T47D (cell line): ENCODE results near the gene RAE1.

Experiments used
- DNase-seq, 2 experiments: peaks; one replicate each; pipeline versions ENCODE4 v3.0.0 to v3.0.0-alpha.2; 2011 to 2012; ENCODE audit warnings: low read depth in 1 of 2, low spot score in 1 of 2
- JUND ChIP-seq: IDR thresholded peaks from 2 replicates; pipeline ENCODE4 v1.6.1; 2012; ENCODE audit warnings: low read depth
- in situ Hi-C: cut with HindIII; loops from 2 replicates; pipeline ENCODE4 v1.10.0; 2016; ENCODE audit warnings: low sequenced_read_pairs, low pct_unique_long_range_greater_than_20kb

The RAE1 gene

GRCh38 chr20:57317789-57318371, 33.2 kb upstream of the RAE1 start:
- TF ChIP-seq JUND, result no peak

GRCh38 chr20:57319584-57319983, 31.5 kb upstream of the RAE1 start:
- no peak for DNase-seq
- in situ Hi-C loops, result no loop called here
- no peak for TF ChIP-seq JUND

More at GRCh38 chr20:57317789-57318371, 33.2 kb upstream of the RAE1 start:
- in situ Hi-C loops, result no loop called here
- DNase-seq, result no peak

- TF ChIP-seq JUND, result no peak
- in situ Hi-C loops, result no loop called here
- DNase-seq, result no peak
Measured at GRCh38 chr20:57320358-57320757, 30.7 kb upstream of the RAE1 start.

- no peak for TF ChIP-seq JUND
- in situ Hi-C loops, result no loop called here
- no peak for DNase-seq
Measured at GRCh38 chr20:57321142-57321541, 29.9 kb upstream of the RAE1 start.

DNA sequence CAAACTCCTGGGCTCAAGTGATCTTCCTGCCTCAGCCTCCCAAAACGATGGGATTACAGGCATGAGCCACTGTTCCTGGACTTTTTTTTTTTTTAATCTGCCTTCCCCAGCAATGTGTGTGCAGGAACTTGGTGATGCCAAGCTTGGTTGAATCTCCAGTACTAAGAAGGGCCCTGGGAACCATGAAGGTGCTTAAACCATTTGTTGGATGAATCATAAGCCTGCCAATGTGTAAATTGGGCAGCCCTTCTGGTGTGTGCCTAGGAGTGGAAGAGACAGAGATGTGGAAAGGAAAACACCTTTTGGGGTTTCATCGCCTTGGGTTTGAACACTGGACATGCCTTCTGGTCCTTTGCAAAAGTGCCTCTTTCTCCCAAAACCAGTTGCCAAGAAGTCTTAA, 28.6 kb upstream of the RAE1 start:
- TF ChIP-seq JUND, result no peak
- in situ Hi-C loops, result no loop called here
- no peak for DNase-seq

GRCh38 chr20:57323034-57323433, 28.0 kb upstream of the RAE1 start:
- in situ Hi-C loops, result no loop called here
- DNase-seq, result peak in 1 of 2 experiments; percentile 12
- TF ChIP-seq JUND, result no peak

GRCh38 chr20:57325632-57326356, 25.3 kb upstream of the RAE1 start:
- no peak for TF ChIP-seq JUND
- DNase-seq, result no peak
- in situ Hi-C loops, result no loop called here

DNA sequence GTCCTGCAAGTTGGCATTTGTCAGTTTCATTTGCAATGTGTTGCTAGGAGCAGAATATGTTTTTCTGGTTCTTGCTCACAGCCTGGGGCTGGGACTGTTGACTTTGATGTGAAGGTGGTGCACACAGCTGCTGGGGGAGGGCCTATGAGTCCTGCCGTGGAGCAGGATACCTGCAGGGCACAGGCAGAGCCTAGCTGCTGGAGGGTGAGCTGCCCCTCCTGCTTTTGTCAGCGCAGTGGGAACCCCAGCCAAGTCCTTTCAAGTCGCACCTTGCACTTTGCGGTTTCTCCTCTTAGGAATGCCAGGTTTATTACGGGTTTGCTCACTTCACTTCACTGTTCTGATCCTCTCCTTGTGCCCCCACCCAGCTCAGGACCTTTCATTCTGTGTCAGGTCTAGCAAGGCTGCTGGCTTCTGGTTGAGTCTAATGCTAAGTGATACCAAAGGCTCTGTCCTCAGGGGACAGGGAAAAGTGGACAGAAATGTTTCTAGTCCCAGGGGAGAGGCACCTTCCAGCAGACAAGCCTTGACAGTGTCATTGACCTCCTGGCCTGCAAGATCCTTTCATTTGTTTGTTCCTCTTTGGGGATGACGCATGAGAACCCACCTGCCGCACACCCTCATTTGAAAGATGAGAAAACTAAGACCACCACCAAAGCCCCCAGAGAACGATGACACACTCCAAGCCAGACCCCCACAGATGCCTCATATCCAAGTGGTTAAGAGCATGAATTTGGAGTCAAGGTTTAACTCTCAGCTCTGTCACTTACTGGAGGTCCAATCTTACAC, 24.2 kb upstream of the RAE1 start:
- peak; percentile 69 to 91 for DNase-seq
- no peak for TF ChIP-seq JUND
- in situ Hi-C loops, result no loop called here

DNA sequence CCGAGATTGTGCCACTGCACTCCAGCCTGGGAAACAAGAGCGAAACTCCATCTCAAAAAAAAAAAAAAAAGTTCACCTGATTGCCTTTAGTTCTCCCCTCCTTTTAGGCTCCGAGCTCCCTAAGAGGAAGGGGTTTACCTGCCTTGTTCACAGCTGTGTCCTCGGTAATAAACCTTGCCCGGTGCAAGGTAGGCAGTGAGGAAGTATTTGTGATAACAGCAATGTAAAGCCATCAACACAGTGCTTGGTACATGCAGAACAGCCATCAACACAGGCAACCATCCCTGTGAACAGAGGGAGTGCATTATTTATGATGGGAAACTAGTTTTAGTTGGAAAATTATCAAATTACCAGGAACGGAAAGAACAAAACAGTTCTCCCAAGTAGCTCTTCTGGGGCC, 23.2 kb upstream of the RAE1 start:
- no peak for TF ChIP-seq JUND
- in situ Hi-C loops, result no loop called here
- no peak for DNase-seq

DNA sequence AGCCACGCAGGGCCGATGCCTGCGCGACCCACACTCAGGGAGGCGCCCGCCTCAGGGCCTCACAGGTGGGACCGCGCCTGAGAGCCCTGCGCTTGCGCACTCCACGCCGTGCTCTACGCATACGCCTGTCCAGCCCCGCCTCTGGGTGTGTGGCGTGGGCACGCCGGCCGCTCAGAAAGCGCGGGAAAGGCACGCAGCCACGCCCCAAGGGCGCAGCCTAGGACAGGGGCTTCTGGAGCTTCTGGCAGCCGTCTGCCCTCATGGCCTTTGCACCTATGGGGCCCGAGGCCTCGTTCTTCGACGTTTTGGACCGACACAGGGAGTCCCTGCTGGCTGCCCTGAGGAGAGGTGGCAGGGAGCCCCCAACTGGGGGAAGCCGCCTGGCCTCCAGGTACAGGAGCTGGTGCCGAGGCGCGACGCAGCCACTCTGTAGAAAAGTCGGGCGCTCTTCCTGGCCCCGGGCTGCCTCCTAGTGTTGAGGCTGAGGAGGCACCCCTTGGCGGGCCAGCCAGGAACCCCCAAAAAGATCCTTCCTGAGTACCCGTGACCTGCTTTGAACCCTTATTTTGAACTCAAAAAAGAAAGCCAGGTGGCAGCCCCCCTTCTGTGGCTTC, 21.3 kb upstream of the RAE1 start, which contains the start of gene SPO11:
Gene SPO11, plus strand, starts transcription at position 196 of the 614 bp plus-strand sequence. Its CDS starts 65 bp downstream, at position 261.
- TF ChIP-seq JUND, result no peak
- DNase-seq, result no peak
- in situ Hi-C loops, result no loop called here

DNA sequence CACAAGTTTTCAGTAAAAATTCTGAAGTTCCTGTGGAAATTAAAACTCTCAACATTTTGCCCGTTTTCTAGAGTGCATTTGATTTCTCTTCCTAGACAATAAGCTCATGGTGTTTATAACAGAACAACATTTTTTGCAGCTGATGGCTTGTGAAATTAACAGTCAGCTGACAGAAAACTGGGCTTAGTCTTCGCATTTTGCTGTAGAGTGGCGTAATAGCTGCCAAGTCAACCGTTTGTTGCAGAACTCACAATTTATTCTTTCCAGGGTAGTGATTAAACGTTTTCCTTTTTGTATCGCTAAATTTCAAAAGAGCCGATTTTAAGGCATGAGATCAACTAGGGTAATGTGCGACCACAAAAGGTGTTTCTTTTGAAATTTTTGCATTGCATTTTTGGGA, 20.1 kb upstream of the RAE1 start:
- no peak for DNase-seq
- in situ Hi-C loops, result no loop called here
- no peak for TF ChIP-seq JUND

- TF ChIP-seq JUND, result no peak
- in situ Hi-C loops, result no loop called here
Measured at GRCh38 chr20:57332105-57333089, 18.7 kb upstream of the RAE1 start.

More at GRCh38 chr20:57332105-57333089, 18.7 kb upstream of the RAE1 start:
- DNase-seq, result peak; percentile 48 to 64
